ENCODE measurements around the gene SLC2A11. TPM values are rescaled to one million over a fixed set of nuclear protein-coding genes. Genes with fewer than 3 reads are reported as not detected.

The SLC2A11 gene
- total and polyA plus RNA-seq, 2 donors (not counting 1 experiment from before 2014, with no cell fraction given), result 3.9 to 14.9 TPM

DNA sequence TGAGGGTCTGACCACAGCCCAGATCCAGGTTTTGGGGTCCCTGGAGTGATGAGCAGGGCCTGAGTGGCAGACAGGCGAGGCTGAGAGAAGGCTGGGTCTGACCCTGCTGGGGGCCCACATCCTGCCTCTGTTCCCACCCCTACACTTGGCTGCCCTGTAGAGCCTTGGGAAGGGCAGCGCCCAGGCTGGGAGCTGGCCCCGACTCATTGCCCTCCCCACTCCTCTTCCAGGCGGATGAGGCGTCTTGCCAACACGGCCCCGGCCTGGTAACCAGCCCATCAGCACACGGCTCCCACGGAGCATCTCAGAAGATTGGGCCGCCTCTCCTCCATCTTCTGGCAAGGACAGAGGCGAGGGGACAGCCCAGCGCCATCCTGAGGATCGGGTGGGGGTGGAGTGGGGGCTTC lies 23.8 kb upstream of the SLC2A11 start:
- Histone ChIP-seq H3K9me3 (ENCODE audit: control insufficient read depth, insufficient read depth, low read depth, low read length) (no peaks in the 10 kb centered on the region), H3K4me2 (ENCODE audit: extremely low read depth, insufficient read depth, low read length) (no peak overlapping the region), H3K4me3 (replicated peaks in 1 of 4; ENCODE audit: control extremely low read depth in 1 of 4, insufficient read depth in 1 of 4, low read depth in 3 of 4, low read length in 4 of 4) (no peak overlapping the region), H4K20me1 (ENCODE audit: control insufficient read depth, extremely low read depth, insufficient read depth, low read length) (no peaks in the 10 kb centered on the region), H3K9ac (ENCODE audit: insufficient read depth, low read length) (no peak overlapping the region), H2AFZ (ENCODE audit: low read length) (no peak overlapping the region), H3K4me1 (ENCODE audit: control insufficient read depth, extremely low read depth, insufficient read depth, low read length) (no peaks in the 10 kb centered on the region), H3K27me3 (ENCODE audit: control insufficient read depth, insufficient read depth, low read length) (no peaks in the 10 kb centered on the region), H3K79me2 (ENCODE audit: control insufficient read depth, insufficient read depth, low read length) (peaks cover 8% of the 10 kb centered on the region), H3K27ac (ENCODE audit: insufficient read depth, low read length) (no peak overlapping the region), H3K36me3 (ENCODE audit: control insufficient read depth, insufficient read depth, low read length) (peaks cover 22% of the 10 kb centered on the region)
- DNase-seq (ENCODE audit: low read depth in 2 of 2), result no peak
- TF ChIP-seq, protein P1, sequence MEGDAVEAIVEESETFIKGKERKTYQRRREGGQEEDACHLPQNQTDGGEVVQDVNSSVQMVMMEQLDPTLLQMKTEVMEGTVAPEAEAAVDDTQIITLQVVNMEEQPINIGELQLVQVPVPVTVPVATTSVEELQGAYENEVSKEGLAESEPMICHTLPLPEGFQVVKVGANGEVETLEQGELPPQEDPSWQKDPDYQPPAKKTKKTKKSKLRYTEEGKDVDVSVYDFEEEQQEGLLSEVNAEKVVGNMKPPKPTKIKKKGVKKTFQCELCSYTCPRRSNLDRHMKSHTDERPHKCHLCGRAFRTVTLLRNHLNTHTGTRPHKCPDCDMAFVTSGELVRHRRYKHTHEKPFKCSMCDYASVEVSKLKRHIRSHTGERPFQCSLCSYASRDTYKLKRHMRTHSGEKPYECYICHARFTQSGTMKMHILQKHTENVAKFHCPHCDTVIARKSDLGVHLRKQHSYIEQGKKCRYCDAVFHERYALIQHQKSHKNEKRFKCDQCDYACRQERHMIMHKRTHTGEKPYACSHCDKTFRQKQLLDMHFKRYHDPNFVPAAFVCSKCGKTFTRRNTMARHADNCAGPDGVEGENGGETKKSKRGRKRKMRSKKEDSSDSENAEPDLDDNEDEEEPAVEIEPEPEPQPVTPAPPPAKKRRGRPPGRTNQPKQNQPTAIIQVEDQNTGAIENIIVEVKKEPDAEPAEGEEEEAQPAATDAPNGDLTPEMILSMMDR (conservative IDR thresholded peaks at IDR 0.05 in 1 of 2, IDR thresholded peaks at IDR 0.05 in 1 of 2; ENCODE audit: low read depth in 1 of 2, low read length in 2 of 2), result no peak
- no peak for TF ChIP-seq EZH2 (IDR thresholded peaks at IDR 0.05; ENCODE audit: low read length, missing control alignments)

DNA sequence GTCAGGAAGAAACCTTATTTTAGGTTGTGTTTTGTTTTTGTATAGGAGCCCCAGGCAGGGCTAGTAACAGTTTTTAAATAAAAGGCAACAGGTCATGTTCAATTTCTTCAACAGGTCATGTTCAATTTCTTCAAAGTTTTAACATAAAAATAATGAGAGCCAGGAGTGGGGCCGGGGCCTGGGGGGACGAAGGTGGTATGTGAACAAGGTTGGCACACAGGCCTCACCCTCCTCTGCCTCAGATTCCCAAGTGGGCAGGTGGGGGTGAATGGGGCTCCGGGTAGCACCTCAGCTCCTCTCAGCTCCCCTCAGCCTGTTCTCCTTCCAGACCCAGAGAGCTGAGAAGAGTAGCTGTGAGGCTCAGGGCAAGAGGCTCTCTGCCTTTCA lies 23.3 kb upstream of the SLC2A11 start:
- Histone ChIP-seq H3K27ac (ENCODE audit: insufficient read depth, low read length) (no peak overlapping the region), H3K4me3 (replicated peaks in 1 of 4; ENCODE audit: control extremely low read depth in 1 of 4, insufficient read depth in 1 of 4, low read depth in 3 of 4, low read length in 4 of 4) (no peak overlapping the region)

DNA sequence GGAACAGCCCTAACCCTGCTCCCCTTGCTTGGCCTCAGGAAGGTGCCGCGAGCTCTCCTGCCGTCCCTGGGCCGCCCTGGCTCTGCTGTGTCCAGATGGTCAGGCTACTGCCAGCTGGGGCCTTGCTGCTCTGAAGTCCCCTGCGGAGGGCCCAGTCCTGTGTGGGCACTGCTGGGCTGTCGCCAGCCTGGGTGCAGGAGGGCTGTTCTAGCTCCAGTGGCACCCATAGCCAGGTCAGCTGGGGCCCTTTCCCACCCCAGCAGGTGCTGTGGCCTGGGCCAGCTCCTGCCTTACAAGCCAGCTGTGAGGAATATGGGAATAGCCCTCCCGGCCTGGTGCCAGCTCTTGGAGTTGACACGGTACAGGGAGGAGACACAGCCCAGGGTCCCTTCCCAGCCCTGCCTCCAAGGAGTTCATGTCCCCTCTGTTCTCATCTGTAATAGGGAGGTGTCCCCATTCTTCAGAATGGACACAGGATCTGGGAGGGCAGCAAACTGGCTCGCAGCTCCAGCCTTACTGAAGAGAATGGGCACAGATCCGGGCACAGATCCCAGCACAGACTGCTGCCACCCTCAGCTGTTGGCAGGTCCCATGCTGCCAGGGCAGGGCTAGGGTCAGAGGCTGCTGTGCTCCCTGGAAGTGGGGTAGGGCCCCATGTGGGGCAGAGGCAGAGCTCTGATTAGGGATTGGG lies 22.7 kb upstream of the SLC2A11 start:
- Histone ChIP-seq H3K4me2 (ENCODE audit: extremely low read depth, insufficient read depth, low read length) (no peak overlapping the region), H3K4me1 (ENCODE audit: control insufficient read depth, extremely low read depth, insufficient read depth, low read length) (no peaks in the 10 kb centered on the region), H3K36me3 (ENCODE audit: control insufficient read depth, insufficient read depth, low read length) (peaks cover 22% of the 10 kb centered on the region), H3K9me3 (ENCODE audit: control insufficient read depth, insufficient read depth, low read depth, low read length) (no peaks in the 10 kb centered on the region), H3K79me2 (ENCODE audit: control insufficient read depth, insufficient read depth, low read length) (peaks cover 8% of the 10 kb centered on the region), H2AFZ (ENCODE audit: low read length) (no peak overlapping the region), H3K27me3 (ENCODE audit: control insufficient read depth, insufficient read depth, low read length) (no peaks in the 10 kb centered on the region), H3K4me3 (replicated peaks in 1 of 4; ENCODE audit: control extremely low read depth in 1 of 4, insufficient read depth in 1 of 4, low read depth in 3 of 4, low read length in 4 of 4) (no peak overlapping the region), H3K9ac (ENCODE audit: insufficient read depth, low read length) (no peak overlapping the region), H3K27ac (ENCODE audit: insufficient read depth, low read length) (no peak overlapping the region), H4K20me1 (ENCODE audit: control insufficient read depth, extremely low read depth, insufficient read depth, low read length) (no peaks in the 10 kb centered on the region)
- no peak for DNase-seq (ENCODE audit: low read depth in 2 of 2)
- no peak for TF ChIP-seq EZH2 (IDR thresholded peaks at IDR 0.05; ENCODE audit: low read length, missing control alignments)
- TF ChIP-seq, protein P1 (conservative IDR thresholded peaks at IDR 0.05 in 1 of 2, IDR thresholded peaks at IDR 0.05 in 1 of 2; ENCODE audit: low read depth in 1 of 2, low read length in 2 of 2), result no peak

More for the DNA sequence above, 23.3 kb upstream of the SLC2A11 start:
- Histone ChIP-seq H3K79me2 (ENCODE audit: control insufficient read depth, insufficient read depth, low read length) (peaks cover 8% of the 10 kb centered on the region), H3K36me3 (ENCODE audit: control insufficient read depth, insufficient read depth, low read length) (peaks cover 22% of the 10 kb centered on the region), H3K9me3 (ENCODE audit: control insufficient read depth, insufficient read depth, low read depth, low read length) (no peaks in the 10 kb centered on the region), H4K20me1 (ENCODE audit: control insufficient read depth, extremely low read depth, insufficient read depth, low read length) (no peaks in the 10 kb centered on the region), H3K9ac (ENCODE audit: insufficient read depth, low read length) (no peak overlapping the region), H3K4me2 (ENCODE audit: extremely low read depth, insufficient read depth, low read length) (no peak overlapping the region), H2AFZ (ENCODE audit: low read length) (no peak overlapping the region), H3K4me1 (ENCODE audit: control insufficient read depth, extremely low read depth, insufficient read depth, low read length) (no peaks in the 10 kb centered on the region), H3K27me3 (ENCODE audit: control insufficient read depth, insufficient read depth, low read length) (no peaks in the 10 kb centered on the region)
- TF ChIP-seq, protein P1 (conservative IDR thresholded peaks at IDR 0.05 in 1 of 2, IDR thresholded peaks at IDR 0.05 in 1 of 2; ENCODE audit: low read depth in 1 of 2, low read length in 2 of 2), result no peak
- no peak for TF ChIP-seq EZH2 (IDR thresholded peaks at IDR 0.05; ENCODE audit: low read length, missing control alignments)
- no peak for DNase-seq (ENCODE audit: low read depth in 2 of 2)
